ENCODE measurements around the gene ANGPTL8. TPM values are rescaled to one million over a fixed set of nuclear protein-coding genes. Genes with fewer than 3 reads are reported as not detected.

Gene ANGPTL8
- total and polyA plus RNA-seq, 2 donors (not counting 3 experiments of a cell fraction or from before 2014, with no cell fraction given) = not detected

DNA sequence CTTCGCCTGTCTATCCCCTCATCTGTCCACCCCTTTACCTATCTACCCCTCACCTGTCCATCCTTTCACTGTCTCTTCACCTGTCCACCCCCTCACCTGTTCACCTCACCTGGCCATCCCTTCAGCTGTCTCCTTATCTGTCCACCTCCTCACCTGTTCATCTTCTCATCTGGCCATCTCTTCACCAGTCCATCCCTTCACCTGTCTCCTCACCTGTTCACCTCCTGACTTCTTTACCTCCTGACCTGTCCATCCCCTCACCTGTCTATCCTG, 28.8 kb upstream of the ANGPTL8 start:
- no peaks in the 10 kb centered on the region for H3K27me3 ChIP-seq (ENCODE audit: control insufficient read depth in 2 of 2, insufficient read depth in 2 of 2, low read length in 2 of 2)
- DNase-seq (ENCODE audit: low read depth, low spot score) (no peak), FAIRE-seq (no peak)
- no peak overlapping the region for H3K27ac ChIP-seq (ENCODE audit: insufficient read depth, low read depth, low read length)
- H3K4me3 ChIP-seq (replicated peaks in 1 of 3; ENCODE audit: insufficient read depth in 1 of 3, low read depth in 1 of 3, low read length in 3 of 3) = no peak overlapping the region
- H2AFZ ChIP-seq (ENCODE audit: low read depth, low read length) = no peak overlapping the region
- BruUV-seq (replicated peaks) = no TSS peak
- intact Hi-C loops (cut with micrococcal nuclease) (no loop called here), dilution Hi-C loops (cut with MboI; ENCODE audit: extremely low pct_ligation_motif_present, low sequenced_read_pairs) (no loop called here)
- CTCF ChIA-PET = no interaction called here
- no peaks in the 10 kb centered on the region for H3K9me3 ChIP-seq (replicated peaks; ENCODE audit: control insufficient read depth, insufficient read depth, low read length)
- H4K20me1 ChIP-seq (replicated peaks; ENCODE audit: control insufficient read depth, extremely low read depth, insufficient read depth, low read length) = no peaks in the 10 kb centered on the region
- H3K79me2 ChIP-seq (ENCODE audit: control insufficient read depth, insufficient read depth, low read length) = no peaks in the 10 kb centered on the region
- no peaks in the 10 kb centered on the region for H3K4me1 ChIP-seq (ENCODE audit: control insufficient read depth, extremely low read depth, insufficient read depth, low read length)
- POLR2A ChIA-PET = no interaction called here
- no peaks in the 10 kb centered on the region for H3K9me1 ChIP-seq (replicated peaks; ENCODE audit: control insufficient read depth, extremely low read depth, insufficient read depth, low read length)
- H3K36me3 ChIP-seq (ENCODE audit: control insufficient read depth in 2 of 2, extremely low read depth in 1 of 2, insufficient read depth in 2 of 2, low read length in 2 of 2) = peaks cover 2 to 52% of the 10 kb centered on the region in 2 experiments
- TF ChIP-seq JUN (IDR thresholded peaks at IDR 0.05; ENCODE audit: borderline replicate concordance, insufficient read depth, insufficient read length, low read depth) (no peak), POLR2AphosphoS5 (IDR thresholded peaks at IDR 0.05; ENCODE audit: insufficient read depth, low read depth, low read length) (no peak), GATA2 (IDR thresholded peaks at IDR 0.05; ENCODE audit: insufficient read depth, insufficient read length, low read depth, low read length) (no peak), EZH2 (IDR thresholded peaks at IDR 0.05; ENCODE audit: borderline replicate concordance, low read depth, low read length, severe bottlenecking) (no peak)
- TF ChIP-seq, protein P1, sequence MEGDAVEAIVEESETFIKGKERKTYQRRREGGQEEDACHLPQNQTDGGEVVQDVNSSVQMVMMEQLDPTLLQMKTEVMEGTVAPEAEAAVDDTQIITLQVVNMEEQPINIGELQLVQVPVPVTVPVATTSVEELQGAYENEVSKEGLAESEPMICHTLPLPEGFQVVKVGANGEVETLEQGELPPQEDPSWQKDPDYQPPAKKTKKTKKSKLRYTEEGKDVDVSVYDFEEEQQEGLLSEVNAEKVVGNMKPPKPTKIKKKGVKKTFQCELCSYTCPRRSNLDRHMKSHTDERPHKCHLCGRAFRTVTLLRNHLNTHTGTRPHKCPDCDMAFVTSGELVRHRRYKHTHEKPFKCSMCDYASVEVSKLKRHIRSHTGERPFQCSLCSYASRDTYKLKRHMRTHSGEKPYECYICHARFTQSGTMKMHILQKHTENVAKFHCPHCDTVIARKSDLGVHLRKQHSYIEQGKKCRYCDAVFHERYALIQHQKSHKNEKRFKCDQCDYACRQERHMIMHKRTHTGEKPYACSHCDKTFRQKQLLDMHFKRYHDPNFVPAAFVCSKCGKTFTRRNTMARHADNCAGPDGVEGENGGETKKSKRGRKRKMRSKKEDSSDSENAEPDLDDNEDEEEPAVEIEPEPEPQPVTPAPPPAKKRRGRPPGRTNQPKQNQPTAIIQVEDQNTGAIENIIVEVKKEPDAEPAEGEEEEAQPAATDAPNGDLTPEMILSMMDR (IDR thresholded peaks at IDR 0.05; ENCODE audit: extremely low read depth in 1 of 2, insufficient read depth in 1 of 2, low read depth in 1 of 2, low read length in 2 of 2) = no peak
- no peak overlapping the region for H3K9ac ChIP-seq (replicated peaks; ENCODE audit: extremely low read depth, insufficient read depth, low read length)
- no peak overlapping the region for H3K4me2 ChIP-seq (ENCODE audit: insufficient read depth, low read length)

- ChIA-PET CTCF (interaction anchor here (1.3 kb wide), 1 partner anchor 88 kb away, joined by 6 read pairs; no protein-coding TSS in a partner anchor), POLR2A (no interaction called here)
- intact Hi-C loops (cut with micrococcal nuclease) (no loop called here), dilution Hi-C loops (cut with MboI; ENCODE audit: extremely low pct_ligation_motif_present, low sequenced_read_pairs) (no loop called here)
- Histone ChIP-seq H2AFZ (ENCODE audit: low read depth, low read length) (no peak overlapping the region), H3K9ac (replicated peaks; ENCODE audit: extremely low read depth, insufficient read depth, low read length) (no peak overlapping the region), H3K4me1 (ENCODE audit: control insufficient read depth, extremely low read depth, insufficient read depth, low read length) (no peaks in the 10 kb centered on the region), H3K79me2 (ENCODE audit: control insufficient read depth, insufficient read depth, low read length) (no peaks in the 10 kb centered on the region), H4K20me1 (replicated peaks; ENCODE audit: control insufficient read depth, extremely low read depth, insufficient read depth, low read length) (no peaks in the 10 kb centered on the region), H3K4me2 (ENCODE audit: insufficient read depth, low read length) (no peak overlapping the region), H3K27ac (ENCODE audit: insufficient read depth, low read depth, low read length) (no peak overlapping the region), H3K4me3 (replicated peaks in 1 of 3; ENCODE audit: insufficient read depth in 1 of 3, low read depth in 1 of 3, low read length in 3 of 3) (no peak overlapping the region), H3K9me3 (replicated peaks; ENCODE audit: control insufficient read depth, insufficient read depth, low read length) (no peaks in the 10 kb centered on the region), H3K36me3 (ENCODE audit: control insufficient read depth in 2 of 2, extremely low read depth in 1 of 2, insufficient read depth in 2 of 2, low read length in 2 of 2) (peaks cover 7 to 55% of the 10 kb centered on the region in 2 experiments), H3K27me3 (ENCODE audit: control insufficient read depth in 2 of 2, insufficient read depth in 2 of 2, low read length in 2 of 2) (no peaks in the 10 kb centered on the region), H3K9me1 (replicated peaks; ENCODE audit: control insufficient read depth, extremely low read depth, insufficient read depth, low read length) (no peaks in the 10 kb centered on the region)
- FAIRE-seq (no peak), DNase-seq (ENCODE audit: low read depth, low spot score) (no peak)
- no TSS peak for BruUV-seq (replicated peaks)
- TF ChIP-seq POLR2A (IDR thresholded peaks at IDR 0.05; ENCODE audit: low read depth, low read length) = no peak
- TF ChIP-seq POLR2AphosphoS5 (IDR thresholded peaks at IDR 0.05; ENCODE audit: insufficient read depth, low read depth, low read length) = no peak
- no peak for TF ChIP-seq MYC (IDR thresholded peaks at IDR 0.05; ENCODE audit: low read depth, low read length)
Observed at GRCh38 chr19:11214387-11214786, 25.0 kb upstream of the ANGPTL8 start.
